ENCODE results near the gene MAP3K20. TPM values are rescaled to one million over a fixed set of nuclear protein-coding genes. Genes with fewer than 3 reads are reported as not detected.

Gene MAP3K20
- total and polyA plus RNA-seq, 2 experiments from 2014 or later, result 7.6 to 9.6 TPM

- TF ChIP-seq, protein P1, sequence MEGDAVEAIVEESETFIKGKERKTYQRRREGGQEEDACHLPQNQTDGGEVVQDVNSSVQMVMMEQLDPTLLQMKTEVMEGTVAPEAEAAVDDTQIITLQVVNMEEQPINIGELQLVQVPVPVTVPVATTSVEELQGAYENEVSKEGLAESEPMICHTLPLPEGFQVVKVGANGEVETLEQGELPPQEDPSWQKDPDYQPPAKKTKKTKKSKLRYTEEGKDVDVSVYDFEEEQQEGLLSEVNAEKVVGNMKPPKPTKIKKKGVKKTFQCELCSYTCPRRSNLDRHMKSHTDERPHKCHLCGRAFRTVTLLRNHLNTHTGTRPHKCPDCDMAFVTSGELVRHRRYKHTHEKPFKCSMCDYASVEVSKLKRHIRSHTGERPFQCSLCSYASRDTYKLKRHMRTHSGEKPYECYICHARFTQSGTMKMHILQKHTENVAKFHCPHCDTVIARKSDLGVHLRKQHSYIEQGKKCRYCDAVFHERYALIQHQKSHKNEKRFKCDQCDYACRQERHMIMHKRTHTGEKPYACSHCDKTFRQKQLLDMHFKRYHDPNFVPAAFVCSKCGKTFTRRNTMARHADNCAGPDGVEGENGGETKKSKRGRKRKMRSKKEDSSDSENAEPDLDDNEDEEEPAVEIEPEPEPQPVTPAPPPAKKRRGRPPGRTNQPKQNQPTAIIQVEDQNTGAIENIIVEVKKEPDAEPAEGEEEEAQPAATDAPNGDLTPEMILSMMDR (conservative IDR thresholded peaks at IDR 0.05; ENCODE audit: low read depth in 2 of 2), result no peak
- TF ChIP-seq STAT1 (IDR thresholded peaks at IDR 0.05; ENCODE audit: unreplicated experiment), result no peak
- TF ChIP-seq ZNF114 (CRISPR knock-in tag; IDR thresholded peaks at IDR 0.05), result no peak
Observed at GRCh38 chr2:173181982-173182381, 106.3 kb downstream of the MAP3K20 start (continued).

GRCh38 chr2:173184031-173185004, 108.7 kb downstream of the MAP3K20 start:
- peak; percentile 74 for DNase-seq (ENCODE audit: low spot score)
- peaks cover 27% of the 10 kb centered on the region for H3K4me1 Mint-ChIP-seq
- H3K4me2 ChIP-seq, result no peak overlapping the region

GRCh38 chr2:173185437-173185836, 109.8 kb downstream of the MAP3K20 start:
- ATAC-seq (no peak), DNase-seq (ENCODE audit: low spot score) (no peak)
- Histone ChIP-seq H3K27me3 (ENCODE audit: insufficient read depth) (no peaks in the 10 kb centered on the region), H3K4me2 (no peak overlapping the region), H3K36me3 (ENCODE audit: insufficient read depth) (no peaks in the 10 kb centered on the region), H3K79me2 (replicated peaks; ENCODE audit: insufficient read depth) (no peaks in the 10 kb centered on the region), H3F3A (replicated peaks; ENCODE audit: low read depth) (no peaks in the 10 kb centered on the region), H3K27ac (ENCODE audit: low read depth) (no peak overlapping the region), H2AFZ (no peak overlapping the region), H3K4me3 (no peak overlapping the region), H4K20me1 (replicated peaks; ENCODE audit: insufficient read depth) (no peaks in the 10 kb centered on the region), H3K4me1 (ENCODE audit: insufficient read depth) (peaks cover 24% of the 10 kb centered on the region), H3K9me2 (ENCODE audit: insufficient read depth) (no peaks in the 10 kb centered on the region)
- Mint-ChIP-seq H3K4me1 (peaks cover 36% of the 10 kb centered on the region), H3K27me3 (ENCODE audit: insufficient read depth, low read depth, poor library complexity) (no peaks in the 10 kb centered on the region), H3K27ac (no peak overlapping the region), H3K4me3 (no peak overlapping the region), H3K9me3 (peaks cover 8% of the 10 kb centered on the region; the same call in 2 of the 3 replicates), H3K36me3 (ENCODE audit: low read depth) (peaks cover 5% of the 10 kb centered on the region; the same call in 2 of the 3 replicates)
- TF ChIP-seq EZH2phosphoT487 (IDR thresholded peaks at IDR 0.05; ENCODE audit: unreplicated experiment) (no peak), JUNB (IDR thresholded peaks at IDR 0.05; ENCODE audit: unreplicated experiment) (no peak), POLR2AphosphoS5 (IDR thresholded peaks at IDR 0.05; ENCODE audit: low read depth) (no peak), REST (IDR thresholded peaks at IDR 0.05; ENCODE audit: unreplicated experiment) (no peak), ZNF114 (CRISPR knock-in tag; IDR thresholded peaks at IDR 0.05) (no peak), EZH2 (IDR thresholded peaks at IDR 0.05; ENCODE audit: low read depth, unreplicated experiment) (no peak)
- TF ChIP-seq, protein P2, sequence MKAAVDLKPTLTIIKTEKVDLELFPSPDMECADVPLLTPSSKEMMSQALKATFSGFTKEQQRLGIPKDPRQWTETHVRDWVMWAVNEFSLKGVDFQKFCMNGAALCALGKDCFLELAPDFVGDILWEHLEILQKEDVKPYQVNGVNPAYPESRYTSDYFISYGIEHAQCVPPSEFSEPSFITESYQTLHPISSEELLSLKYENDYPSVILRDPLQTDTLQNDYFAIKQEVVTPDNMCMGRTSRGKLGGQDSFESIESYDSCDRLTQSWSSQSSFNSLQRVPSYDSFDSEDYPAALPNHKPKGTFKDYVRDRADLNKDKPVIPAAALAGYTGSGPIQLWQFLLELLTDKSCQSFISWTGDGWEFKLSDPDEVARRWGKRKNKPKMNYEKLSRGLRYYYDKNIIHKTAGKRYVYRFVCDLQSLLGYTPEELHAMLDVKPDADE (IDR thresholded peaks at IDR 0.05), result no peak

More at GRCh38 chr2:173184031-173185004, 108.7 kb downstream of the MAP3K20 start:
- Histone ChIP-seq H3K36me3 (ENCODE audit: insufficient read depth) (no peaks in the 10 kb centered on the region), H3K9me2 (ENCODE audit: insufficient read depth) (no peaks in the 10 kb centered on the region), H3F3A (replicated peaks; ENCODE audit: low read depth) (no peaks in the 10 kb centered on the region), H2AFZ (no peak overlapping the region), H4K20me1 (replicated peaks; ENCODE audit: insufficient read depth) (no peaks in the 10 kb centered on the region), H3K4me1 (ENCODE audit: insufficient read depth) (peaks cover 24% of the 10 kb centered on the region), H3K4me3 (no peak overlapping the region), H3K27me3 (ENCODE audit: insufficient read depth) (no peaks in the 10 kb centered on the region), H3K79me2 (replicated peaks; ENCODE audit: insufficient read depth) (no peaks in the 10 kb centered on the region), H3K27ac (ENCODE audit: low read depth) (peak overlapping the region; percentile 79)
- Mint-ChIP-seq H3K4me3 (no peak overlapping the region), H3K27ac (peak overlapping the region; percentile 46), H3K9me3 (peaks cover 8% of the 10 kb centered on the region; the same call in 2 of the 3 replicates), H3K36me3 (ENCODE audit: low read depth) (peaks cover 5% of the 10 kb centered on the region; the same call in 2 of the 3 replicates), H3K27me3 (ENCODE audit: insufficient read depth, low read depth, poor library complexity) (no peaks in the 10 kb centered on the region)
- peak; percentile 96 for ATAC-seq
- TF ChIP-seq ZNF331 (CRISPR knock-in tag; IDR thresholded peaks at IDR 0.05; ENCODE audit: low read depth) (no peak), CREB1 (CRISPR knock-in tag; IDR thresholded peaks at IDR 0.05; ENCODE audit: low read depth) (no peak), EZH2 (IDR thresholded peaks at IDR 0.05; ENCODE audit: low read depth, unreplicated experiment) (no peak), ZNF114 (CRISPR knock-in tag; IDR thresholded peaks at IDR 0.05) (no peak), EZH2phosphoT487 (IDR thresholded peaks at IDR 0.05; ENCODE audit: unreplicated experiment) (no peak)
- TF ChIP-seq, protein P1 (conservative IDR thresholded peaks at IDR 0.05; ENCODE audit: low read depth in 2 of 2), result no peak
